Neural cell (in vitro differentiated cells): ENCODE results near the gene VAV2. TPM values are rescaled to one million over a fixed set of nuclear protein-coding genes. Genes with fewer than 3 reads are reported as not detected.

ENCODE experiments used
- H2AFZ ChIP-seq: fragments of 200-600, 300-800 bp; sonication (generic), shearing (Covaris generic); 2 replicates; pipeline ENCODE4 v1.6.0; 2014; ENCODE audit warnings: low read depth, mild to moderate bottlenecking, antibody characterized with exemption, low read length, moderate library complexity
- H3F3A ChIP-seq: fragments of 200-600 bp; shearing (Covaris generic); 2 replicates; pipeline ENCODE4 v1.6.1; 2016; ENCODE audit warnings: mild to moderate bottlenecking, moderate library complexity, mixed read lengths, antibody characterized with exemption, low read length; ENCODE audit not compliant: insufficient read depth, poor library complexity, severe bottlenecking
- H3K27ac ChIP-seq: fragments of 200-600, 300-800 bp; sonication (generic), shearing (Covaris generic); 2 replicates; pipeline ENCODE4 v1.5.1; 2014; ENCODE audit warnings: mild to moderate bottlenecking, low read length, moderate library complexity
- H3K27me3 ChIP-seq: fragments of 300-800, 200-600 bp; sonication (generic), shearing (Covaris generic); 2 replicates; pipeline ENCODE4 v1.6.0; 2014; ENCODE audit warnings: mild to moderate bottlenecking, low read depth, low read length, moderate library complexity; ENCODE audit not compliant: insufficient read depth
- H3K36me3 ChIP-seq: fragments of 300-800, 200-600 bp; sonication (generic), shearing (Covaris generic); 2 replicates; pipeline ENCODE4 v1.5.1; 2014; ENCODE audit warnings: mild to moderate bottlenecking, antibody characterized with exemption, low read length, moderate library complexity; ENCODE audit not compliant: insufficient read depth
- H3K4me2 ChIP-seq: fragments of 300-800, 200-600 bp; sonication (generic), shearing (Covaris generic); 2 replicates; pipeline ENCODE4 v1.6.0; 2014; ENCODE audit warnings: mild to moderate bottlenecking, low read length
- H3K4me3 ChIP-seq: fragments of 300-800, 200-600 bp; sonication (generic), shearing (Covaris generic); 2 replicates; pipeline ENCODE4 v1.5.1; 2014; ENCODE audit warnings: mild to moderate bottlenecking, low read length, moderate library complexity
- H3K79me2 ChIP-seq: fragments of 200-600 bp; shearing (Covaris generic); replicated peaks from 2 replicates; pipeline ENCODE4 v1.6.0; 2014; ENCODE audit warnings: mild to moderate bottlenecking, low read length, moderate library complexity; ENCODE audit not compliant: insufficient read depth
- H3K9ac ChIP-seq: fragments of 300-800, 200-600 bp; sonication (generic), shearing (Covaris generic); 2 replicates; pipeline ENCODE4 v1.6.1; 2016; ENCODE audit warnings: mild to moderate bottlenecking, low read length, mixed read lengths
- H3K9me2 ChIP-seq: fragments of 200-600 bp; shearing (Covaris generic); 2 replicates; pipeline ENCODE4 v1.6.1; 2016; ENCODE audit warnings: mild to moderate bottlenecking, low read length, mixed read lengths; ENCODE audit not compliant: insufficient read depth
- H3K9me3 ChIP-seq: fragments of 200-600, 300-800 bp; sonication (generic), shearing (Covaris generic); 2 replicates; pipeline ENCODE4 v1.6.1; 2016; ENCODE audit warnings: mild to moderate bottlenecking, mixed run types, low read length, moderate library complexity, mixed read lengths
- H4K20me1 ChIP-seq: fragments of 200-600 bp; shearing (Covaris generic); 2 replicates; pipeline ENCODE4 v1.6.1; 2016; ENCODE audit warnings: mild to moderate bottlenecking, mixed run types; ENCODE audit not compliant: insufficient read depth
- CTCF ChIP-seq: fragments of 450-650 bp; IDR thresholded peaks from 2 replicates; pipeline ENCODE4 v1.5.1; 2014; ENCODE audit warnings: antibody characterized with exemption, mild to moderate bottlenecking, moderate library complexity; ENCODE audit not compliant: poor library complexity, severe bottlenecking
- EP300 ChIP-seq: fragments of 450-650 bp; conservative IDR thresholded peaks from 2 replicates; pipeline ENCODE4 v1.6.1; 2014; ENCODE audit warnings: antibody characterized with exemption, mild to moderate bottlenecking, moderate library complexity; ENCODE audit not compliant: poor library complexity, severe bottlenecking
- EZH2 ChIP-seq: fragments of 200-600, 300-800 bp; shearing (Covaris generic), sonication (generic); IDR thresholded peaks from 2 replicates; pipeline ENCODE4 v1.6.1; 2014; ENCODE audit warnings: antibody characterized with exemption, low read length, borderline replicate concordance, mild to moderate bottlenecking; ENCODE audit not compliant: insufficient read depth, poor library complexity, severe bottlenecking
- MXI1 ChIP-seq: fragments of 450-650 bp; conservative IDR thresholded peaks from 2 replicates; pipeline ENCODE4 v1.6.1; 2014; ENCODE audit warnings: antibody characterized with exemption, mild to moderate bottlenecking; ENCODE audit not compliant: poor library complexity, severe bottlenecking
- POLR2AphosphoS5 ChIP-seq: IDR thresholded peaks from 2 replicates; pipeline ENCODE4 v1.6.1; 2012
- RAD21 ChIP-seq: fragments of 450-650 bp; conservative IDR thresholded peaks from 2 replicates; pipeline ENCODE4 v1.6.1; 2014; ENCODE audit warnings: antibody characterized with exemption, mild to moderate bottlenecking, moderate library complexity
- REST ChIP-seq: IDR thresholded peaks from 2 replicates; pipeline ENCODE4 v1.6.1; 2012; ENCODE audit warnings: borderline replicate concordance
- SMC3 ChIP-seq: fragments of 450-650 bp; conservative IDR thresholded peaks from 2 replicates; pipeline ENCODE4 v1.6.1; 2014; ENCODE audit warnings: antibody characterized with exemption, mild to moderate bottlenecking, moderate library complexity; ENCODE audit not compliant: poor library complexity
- TAF1 ChIP-seq: IDR thresholded peaks from 2 replicates; pipeline ENCODE4 v1.6.1; 2012; ENCODE audit warnings: low read depth
- polyA plus RNA-seq: library from polyadenylated mRNA; depleted of rRNA; stranded (reverse); fragments of >200 nt; gene quantifications from 2 replicates; pipeline ENCODE4 v1.2.3, GENCODE V29; 2014

Gene VAV2
- polyA plus RNA-seq, 1 donor from 2014 or later: 35.2 TPM

GRCh38 chr9:133803028-133803585 lies 189.0 kb downstream of the VAV2 start:
- H3K36me3 ChIP-seq: no peaks in the 10 kb centered on the region
- no peak overlapping the region for H3K4me2 ChIP-seq

GRCh38 chr9:133801739-133802138 lies 190.4 kb downstream of the VAV2 start:
- Histone ChIP-seq H3F3A (no peaks in the 10 kb centered on the region), H3K27me3 (no peaks in the 10 kb centered on the region), H4K20me1 (no peaks in the 10 kb centered on the region), H3K9me3 (no peaks in the 10 kb centered on the region), H3K9ac (no peak overlapping the region), H3K9me2 (no peaks in the 10 kb centered on the region), H2AFZ (no peak overlapping the region), H3K4me2 (no peak overlapping the region), H3K36me3 (no peaks in the 10 kb centered on the region), H3K27ac (no peak overlapping the region), H3K79me2 (no peaks in the 10 kb centered on the region), H3K4me3 (no peak overlapping the region)
- TF ChIP-seq SMC3: no peak
- TF ChIP-seq EZH2: no peak
- no peak for TF ChIP-seq RAD21
- no peak for TF ChIP-seq POLR2AphosphoS5
- TF ChIP-seq CTCF: no peak
- TF ChIP-seq TAF1: no peak
- no peak for TF ChIP-seq EP300

More at GRCh38 chr9:133803028-133803585, 189.0 kb downstream of the VAV2 start:
- Histone ChIP-seq H3K9ac (no peak overlapping the region), H3K27me3 (no peaks in the 10 kb centered on the region), H3K4me3 (no peak overlapping the region), H4K20me1 (no peaks in the 10 kb centered on the region), H2AFZ (no peak overlapping the region), H3K9me3 (no peaks in the 10 kb centered on the region), H3K79me2 (no peaks in the 10 kb centered on the region), H3K9me2 (no peaks in the 10 kb centered on the region), H3F3A (no peaks in the 10 kb centered on the region), H3K27ac (no peak overlapping the region)
- TF ChIP-seq POLR2AphosphoS5: no peak
- no peak for TF ChIP-seq TAF1
- TF ChIP-seq SMC3: no peak
- TF ChIP-seq REST: no peak
- no peak for TF ChIP-seq EZH2
- TF ChIP-seq RAD21: no peak
- TF ChIP-seq EP300: no peak
- TF ChIP-seq MXI1: no peak
- TF ChIP-seq CTCF: no peak
